ENCODE results near the gene ZNF366.

The ZNF366 gene

DNA sequence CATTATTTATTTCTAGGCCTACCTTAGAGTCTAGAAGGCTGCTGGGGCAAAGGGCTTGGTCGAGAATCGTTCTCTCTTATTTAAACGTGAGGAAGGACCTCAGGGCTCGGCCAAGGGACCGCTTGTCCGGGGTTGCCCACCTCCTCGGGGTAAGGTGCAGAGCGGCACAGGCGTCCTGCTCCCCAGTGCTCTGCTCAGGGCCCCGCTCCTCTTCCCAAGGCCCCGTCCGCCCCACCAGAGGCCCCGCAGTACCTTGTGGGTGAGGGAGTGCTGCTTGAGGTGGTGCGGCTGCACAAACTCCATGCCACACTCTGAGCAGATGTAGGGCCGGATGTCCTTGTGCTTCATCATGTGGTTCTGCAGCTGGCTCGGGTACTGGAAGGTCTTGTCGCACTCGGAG, 47.3 kb downstream of the ZNF366 start:
- TF ChIP-seq CTCF (IDR thresholded peaks at IDR 0.05): no peak
- no peaks in the 10 kb centered on the region for H3K4me1 ChIP-seq (ENCODE audit: control insufficient read depth in 1 of 2, insufficient read depth in 1 of 2, low read depth in 1 of 2, low read length in 1 of 2)
- H3K9me3 ChIP-seq: no peaks in the 10 kb centered on the region
- H3K27me3 ChIP-seq: no peaks in the 10 kb centered on the region
- H3K36me3 ChIP-seq: no peaks in the 10 kb centered on the region
- no peak overlapping the region for H3K4me3 ChIP-seq (ENCODE audit: low read depth in 1 of 2, low read length in 1 of 2)
- no peak overlapping the region for H3K27ac ChIP-seq

GRCh38 chr5:72459089-72459661, 48.0 kb downstream of the ZNF366 start:
- no peak for TF ChIP-seq CTCF (IDR thresholded peaks at IDR 0.05)
- no peaks in the 10 kb centered on the region for H3K27me3 ChIP-seq
- H3K27ac ChIP-seq: no peak overlapping the region
- H3K4me1 ChIP-seq (ENCODE audit: control insufficient read depth in 1 of 2, insufficient read depth in 1 of 2, low read depth in 1 of 2, low read length in 1 of 2): no peaks in the 10 kb centered on the region
- no peak overlapping the region for H3K4me3 ChIP-seq (ENCODE audit: low read depth in 1 of 2, low read length in 1 of 2)
- H3K36me3 ChIP-seq: no peaks in the 10 kb centered on the region
- no peaks in the 10 kb centered on the region for H3K9me3 ChIP-seq

GRCh38 chr5:72458407-72458806, 48.8 kb downstream of the ZNF366 start:
- Histone ChIP-seq H3K27ac (no peak overlapping the region), H3K36me3 (no peaks in the 10 kb centered on the region), H3K4me3 (ENCODE audit: low read depth in 1 of 2, low read length in 1 of 2) (no peak overlapping the region), H3K27me3 (no peaks in the 10 kb centered on the region), H3K9me3 (no peaks in the 10 kb centered on the region), H3K4me1 (ENCODE audit: control insufficient read depth in 1 of 2, insufficient read depth in 1 of 2, low read depth in 1 of 2, low read length in 1 of 2) (no peaks in the 10 kb centered on the region)
- no peak for TF ChIP-seq CTCF (IDR thresholded peaks at IDR 0.05)

- no peak overlapping the region for H3K4me3 ChIP-seq (ENCODE audit: low read depth in 1 of 2, low read length in 1 of 2)
- no peaks in the 10 kb centered on the region for H3K4me1 ChIP-seq (ENCODE audit: control insufficient read depth in 1 of 2, insufficient read depth in 1 of 2, low read depth in 1 of 2, low read length in 1 of 2)
- H3K27ac ChIP-seq: no peak overlapping the region
- H3K36me3 ChIP-seq: no peaks in the 10 kb centered on the region
- TF ChIP-seq CTCF (IDR thresholded peaks at IDR 0.05): no peak
- no peaks in the 10 kb centered on the region for H3K27me3 ChIP-seq
- no peaks in the 10 kb centered on the region for H3K9me3 ChIP-seq
Measured at GRCh38 chr5:72457491-72457890, 49.7 kb downstream of the ZNF366 start.

DNA sequence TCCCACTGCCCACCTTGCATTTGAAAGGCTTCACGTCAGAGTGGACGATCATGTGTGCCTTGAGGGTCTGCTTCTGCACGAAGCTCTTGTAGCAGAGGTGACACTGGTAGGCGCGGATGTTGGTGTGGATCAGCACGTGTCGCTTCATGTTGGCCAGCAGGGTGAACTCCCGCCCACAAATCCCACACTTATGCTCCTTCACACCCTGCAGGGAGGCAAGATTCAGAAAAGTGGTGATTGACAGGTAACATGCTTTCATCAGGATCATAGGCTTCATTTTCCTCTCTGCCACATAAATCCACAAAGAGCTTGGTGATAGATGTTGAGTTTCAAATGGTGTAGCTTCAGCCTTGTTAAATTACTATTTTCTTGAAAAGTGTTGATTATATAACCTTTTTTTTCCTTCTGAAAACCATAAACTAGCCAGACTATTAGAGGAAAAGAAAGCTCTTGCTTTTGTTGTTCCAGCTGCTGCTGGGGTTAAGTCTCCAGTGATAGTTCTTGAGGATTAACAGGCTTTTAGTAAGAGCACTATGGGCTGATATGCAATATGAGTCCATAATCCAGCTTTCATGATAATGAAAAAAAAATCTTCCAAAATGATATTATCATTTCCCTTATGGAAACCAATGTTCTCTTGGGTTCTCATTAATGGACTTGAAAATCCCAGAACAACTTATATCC, 50.7 kb downstream of the ZNF366 start:
- no peaks in the 10 kb centered on the region for H3K4me1 ChIP-seq (ENCODE audit: control insufficient read depth in 1 of 2, insufficient read depth in 1 of 2, low read depth in 1 of 2, low read length in 1 of 2)
- no peak overlapping the region for H3K27ac ChIP-seq
- no peak overlapping the region for H3K4me3 ChIP-seq (ENCODE audit: low read depth in 1 of 2, low read length in 1 of 2)
- TF ChIP-seq CTCF (IDR thresholded peaks at IDR 0.05): no peak
- no peaks in the 10 kb centered on the region for H3K36me3 ChIP-seq
- H3K27me3 ChIP-seq: no peaks in the 10 kb centered on the region
- H3K9me3 ChIP-seq: no peaks in the 10 kb centered on the region

Data from neutrophil (primary cell).